ENCODE results near the gene WSB2.
"Not testable (repeated sequence)": the region's sequence is repeated elsewhere in the genome, so short reads cannot be mapped to it uniquely, and the experiment has no call there.

The WSB2 gene

GRCh38 chr12:118036672-118037411 lies 24.1 kb downstream of the WSB2 start:
- DNase-seq (ENCODE audit: low read depth in 2 of 2, low spot score in 1 of 2): no peak

GRCh38 chr12:118035190-118036041 lies 25.6 kb downstream of the WSB2 start:
- DNase-seq (ENCODE audit: low read depth in 2 of 2, low spot score in 1 of 2): no peak

GRCh38 chr12:118034429-118035189 lies 26.4 kb downstream of the WSB2 start:
- no peak for DNase-seq (ENCODE audit: low read depth in 2 of 2, low spot score in 1 of 2)

- DNase-seq (ENCODE audit: low read depth in 2 of 2, low spot score in 1 of 2): no peak
Measured at GRCh38 chr12:118033902-118034301, 27.1 kb downstream of the WSB2 start.

- no peak for DNase-seq (ENCODE audit: low read depth in 2 of 2, low spot score in 1 of 2)
Measured at GRCh38 chr12:118033323-118033722, 27.7 kb downstream of the WSB2 start.

- DNase-seq (ENCODE audit: low read depth in 2 of 2, low spot score in 1 of 2): no peak
Measured at GRCh38 chr12:118032188-118032587, 28.8 kb downstream of the WSB2 start.

GRCh38 chr12:118029166-118029565 lies 31.8 kb downstream of the WSB2 start:
- DNase-seq (ENCODE audit: low read depth in 2 of 2, low spot score in 1 of 2): no peak

- no peak for DNase-seq (ENCODE audit: low read depth in 2 of 2, low spot score in 1 of 2)
Measured at GRCh38 chr12:118025168-118025567, 35.8 kb downstream of the WSB2 start.

GRCh38 chr12:118023301-118023860 lies 37.6 kb downstream of the WSB2 start:
- DNase-seq (ENCODE audit: low read depth in 2 of 2, low spot score in 1 of 2): no peak

- no peak for DNase-seq (ENCODE audit: low read depth in 2 of 2, low spot score in 1 of 2)
Measured at GRCh38 chr12:118022728-118023109, 38.3 kb downstream of the WSB2 start.

GRCh38 chr12:118022097-118022727 lies 38.8 kb downstream of the WSB2 start:
- DNase-seq (ENCODE audit: low read depth in 2 of 2, low spot score in 1 of 2): not testable (repeated sequence)

GRCh38 chr12:118020036-118020435 lies 40.9 kb downstream of the WSB2 start:
- no peak for DNase-seq (ENCODE audit: low read depth in 2 of 2, low spot score in 1 of 2)

GRCh38 chr12:118017926-118018325 lies 43.1 kb downstream of the WSB2 start:
- DNase-seq (ENCODE audit: low read depth in 2 of 2, low spot score in 1 of 2): no peak

- DNase-seq (ENCODE audit: low read depth in 2 of 2, low spot score in 1 of 2): peak; percentile 95 to 97
Measured at GRCh38 chr12:118016424-118017264, 44.3 kb downstream of the WSB2 start, which contains the start of gene RFC5. TSS of gene RFC5 (plus strand) at chr12:118016703. CDS start at chr12:118016828, 125 bp downstream.

- no peak for DNase-seq (ENCODE audit: low read depth in 2 of 2, low spot score in 1 of 2)
Measured at GRCh38 chr12:118015944-118016343, 45.0 kb downstream of the WSB2 start.

- DNase-seq (ENCODE audit: low read depth in 2 of 2, low spot score in 1 of 2): no peak
Measured at GRCh38 chr12:118015306-118015705, 45.7 kb downstream of the WSB2 start.

- DNase-seq (ENCODE audit: low read depth in 2 of 2, low spot score in 1 of 2): no peak
Measured at GRCh38 chr12:118013283-118013682, 47.7 kb downstream of the WSB2 start.

- no peak for DNase-seq (ENCODE audit: low read depth in 2 of 2, low spot score in 1 of 2)
Measured at GRCh38 chr12:118011961-118012360, 49.0 kb downstream of the WSB2 start.

GRCh38 chr12:118011377-118011776 lies 49.6 kb downstream of the WSB2 start:
- DNase-seq (ENCODE audit: low read depth in 2 of 2, low spot score in 1 of 2): no peak

- DNase-seq (ENCODE audit: low read depth in 2 of 2, low spot score in 1 of 2): no peak
Measured at GRCh38 chr12:118010903-118011302, 50.1 kb downstream of the WSB2 start.
